IMR-90 (cell line): ENCODE measurements around the gene SNRNP200. TPM values are rescaled to one million over a fixed set of nuclear protein-coding genes. Genes with fewer than 3 reads are reported as not detected.

Experiments used
- ATAC-seq: fragments of 200-7000 bp; cut with Tn5 transposase; 2 replicates; pipeline ENCODE4 v1.9.1; 2020; ENCODE audit warnings: low read depth, mild to moderate bottlenecking, moderate library complexity
- BruUV-seq: library from RNA; stranded (reverse); fragments of 400-500 nt; replicated peaks from 2 replicates; lab custom pipeline; 2021; lab: Mats Ljungman, UMichigan
- CTCF ChIA-PET: fragments of 300-600 bp; formaldehyde crosslinking; extraction: SDS; loops from one replicate; lab custom pipeline; 2021; ENCODE audit warnings: antibody characterized with exemption; lab: Yijun Ruan, JAX
- POLR2A ChIA-PET: fragments of 300-600 bp; sonication (Branson Sonifier 250); formaldehyde crosslinking; loops from one replicate; lab custom pipeline; 2022; ENCODE audit warnings: antibody characterized with exemption; ENCODE audit not compliant: unreplicated experiment; lab: Charles Lee
- DNase-seq: peaks from one replicate; pipeline ENCODE4 v3.0.0; 2013
- H2AFZ ChIP-seq: replicated peaks from 2 replicates; pipeline ENCODE3; 2013; ENCODE audit warnings: low read length, mild to moderate bottlenecking; ENCODE audit not compliant: poor library complexity
- H2AK5ac ChIP-seq: 2 replicates; pipeline ENCODE4 v1.6.1; 2013; ENCODE audit warnings: low read depth, low read length, inconsistent platforms
- H2AK9ac ChIP-seq: replicated peaks from 2 replicates; pipeline ENCODE3; 2013; ENCODE audit warnings: mild to moderate bottlenecking, low read depth, low read length, moderate library complexity; ENCODE audit not compliant: poor library complexity
- H2BK120ac ChIP-seq: 2 replicates; pipeline ENCODE4 v1.6.1; 2013; ENCODE audit warnings: low read depth, low read length, inconsistent platforms
- H2BK15ac ChIP-seq: 3 replicates; pipeline ENCODE4 v1.6.1; 2013; ENCODE audit warnings: low read depth, low read length, inconsistent platforms
- H2BK20ac ChIP-seq: 2 replicates; pipeline ENCODE4 v1.6.1; 2013; ENCODE audit warnings: low read depth, mild to moderate bottlenecking, inconsistent platforms, low read length, moderate library complexity
- H2BK5ac ChIP-seq: 2 replicates; pipeline ENCODE4 v1.6.1; 2013; ENCODE audit warnings: mild to moderate bottlenecking, low read depth, low read length, inconsistent platforms; ENCODE audit not compliant: poor library complexity, severe bottlenecking
- H3K14ac ChIP-seq: replicated peaks from 2 replicates; pipeline ENCODE4 v1.6.1; 2013; ENCODE audit warnings: low read depth, low read length, inconsistent platforms
- H3K18ac ChIP-seq: 2 replicates; pipeline ENCODE4 v1.6.1; 2013; ENCODE audit warnings: low read depth, low read length, control low read depth
- H3K23ac ChIP-seq: 2 replicates; pipeline ENCODE4 v1.6.1; 2013; ENCODE audit warnings: low read depth, low read length, inconsistent platforms
- H3K27ac ChIP-seq: 2 replicates; pipeline ENCODE4 v1.5.1; 2013; ENCODE audit warnings: mild to moderate bottlenecking, control low read depth, low read length; ENCODE audit not compliant: insufficient read depth
- H3K27me3 ChIP-seq: 2 replicates; pipeline ENCODE4 v1.6.1; 2013; ENCODE audit warnings: low read length; ENCODE audit not compliant: control insufficient read depth, insufficient read depth
- H3K36me3 ChIP-seq: 2 replicates; pipeline ENCODE4 v1.6.1; 2013; ENCODE audit warnings: low read length, mixed read lengths; ENCODE audit not compliant: control insufficient read depth, insufficient read depth
- H3K4ac ChIP-seq: 2 replicates; pipeline ENCODE4 v1.6.1; 2013; ENCODE audit warnings: low read depth, low read length, inconsistent platforms
- H3K4me1 ChIP-seq: 2 replicates; pipeline ENCODE4 v1.6.1; 2013; ENCODE audit warnings: low read length, mixed read lengths; ENCODE audit not compliant: control insufficient read depth, insufficient read depth
- H3K4me2 ChIP-seq: 2 replicates; pipeline ENCODE4 v1.6.1; 2013; ENCODE audit warnings: low read depth, mild to moderate bottlenecking, control low read depth, low read length, moderate library complexity
- H3K4me3 ChIP-seq: 2 replicates; pipeline ENCODE4 v1.5.1; 2013; ENCODE audit warnings: low read depth, mild to moderate bottlenecking, control low read depth, low read length, moderate library complexity; ENCODE audit not compliant: insufficient read depth
- H3K56ac ChIP-seq: 2 replicates; pipeline ENCODE4 v1.6.1; 2013; ENCODE audit warnings: low read length, inconsistent platforms; ENCODE audit not compliant: insufficient read depth; ENCODE audit errors: extremely low read depth
- H3K79me1 ChIP-seq, 2 experiments: 2 replicates each; pipeline ENCODE4 v1.6.1; 2013; ENCODE audit warnings: low read length in 2 of 2, inconsistent platforms in 1 of 2, low read depth in 1 of 2
- H3K9ac ChIP-seq: 2 replicates; pipeline ENCODE4 v1.6.1; 2013; ENCODE audit warnings: low read depth, low read length, control low read depth
- H3K9me1 ChIP-seq: 2 replicates; pipeline ENCODE4 v1.6.1; 2013; ENCODE audit warnings: low read length, inconsistent platforms; ENCODE audit not compliant: insufficient read depth
- H3K9me3 ChIP-seq: 2 replicates; pipeline ENCODE4 v1.6.1; 2013; ENCODE audit warnings: low read length; ENCODE audit not compliant: control insufficient read depth, insufficient read depth
- H4K20me1 ChIP-seq: 2 replicates; pipeline ENCODE4 v1.6.1; 2013; ENCODE audit warnings: low read length, inconsistent platforms; ENCODE audit not compliant: insufficient read depth
- H4K5ac ChIP-seq: 2 replicates; pipeline ENCODE4 v1.6.1; 2013; ENCODE audit warnings: mild to moderate bottlenecking, low read depth, low read length, control low read depth
- H4K8ac ChIP-seq, 2 experiments: 2 replicates each; pipeline ENCODE4 v1.6.1; 2013; ENCODE audit warnings: low read depth in 2 of 2, low read length in 2 of 2, control low read depth in 1 of 2, inconsistent platforms in 1 of 2
- H4K91ac ChIP-seq: 2 replicates; pipeline ENCODE4 v1.6.1; 2013; ENCODE audit warnings: low read depth, low read length, inconsistent platforms; ENCODE audit not compliant: insufficient read depth
- BHLHE40 ChIP-seq: fragments of 150-350 bp; IDR thresholded peaks from 2 replicates; pipeline ENCODE4 v1.6.1; 2016; ENCODE audit warnings: mild to moderate bottlenecking, low read depth, low read length
- CTCF ChIP-seq: conservative IDR thresholded peaks from 2 replicates; pipeline ENCODE4 v1.5.1; 2012; ENCODE audit warnings: mild to moderate bottlenecking, low read depth, low read length, improper control_type of control experiment
- ELK1 ChIP-seq: fragments of 150-350 bp; IDR thresholded peaks from 2 replicates; pipeline ENCODE4 v1.6.1; 2016; ENCODE audit warnings: low read depth, mild to moderate bottlenecking, low read length, moderate library complexity, borderline replicate concordance
- MAFK ChIP-seq: IDR thresholded peaks from 2 replicates; pipeline ENCODE4 v1.6.1; 2012; ENCODE audit warnings: low read depth, low read length, improper control_type of control experiment
- WGBS, 2 experiments: methylation state at CpG; one replicate each; pipeline versions ENCODE4 v1.1.5 to v1.1.7; 2013; ENCODE audit warnings: missing lambda C conversion rate in 2 of 2; ENCODE audit not compliant: insufficient read length in 1 of 2; ENCODE audit errors: extremely low coverage in 2 of 2; 5-methylcytosine and 5-hydroxymethylcytosine counted together
- dilution Hi-C: fragments of 300-500 bp; cut with HindIII; formaldehyde crosslinking; loops from one replicate; pipeline ENCODE4 v1.14.3; 2018; ENCODE audit warnings: low sequenced_read_pairs; ENCODE audit not compliant: unreplicated experiment
- in situ Hi-C: fragments of 300-500 bp; cut with MboI; formaldehyde crosslinking; loops from 3 replicates; pipeline ENCODE4 v1.14.3; 2019; ENCODE audit warnings: low sequenced_read_pairs, inconsistent platforms, mixed read lengths
- intact Hi-C: fragments of 100-400 bp; cut with micrococcal nuclease; formaldehyde crosslinking; loops from 2 replicates; pipeline ENCODE4 v1.10.0; 2022
- polyA plus RNA-seq, 3 experiments: library from polyadenylated mRNA; depleted of rRNA; stranded (reverse); fragments of >200 nt; gene quantifications; 2 replicates each; pipeline ENCODE4 v1.2.3, GENCODE V29; 2012; ENCODE audit warnings: low replicate concordance in 1 of 3
- total RNA-seq: library from RNA; depleted of rRNA; stranded (reverse); fragments of >200 nt; gene quantifications from 2 replicates; pipeline ENCODE4 v1.2.3, GENCODE V29; 2012
- TF ChIP-seq, protein P1 (sequence below): fragments of 150-350 bp; IDR thresholded peaks from 2 replicates; pipeline ENCODE4 v1.6.1; 2017; ENCODE audit warnings: mild to moderate bottlenecking, antibody characterized with exemption, low read length, low read depth

The SNRNP200 gene
- total and polyA plus RNA-seq, 2 of the 4 experiments (the other 2 are of a cell fraction) = 44.1 to 108 TPM

DNA sequence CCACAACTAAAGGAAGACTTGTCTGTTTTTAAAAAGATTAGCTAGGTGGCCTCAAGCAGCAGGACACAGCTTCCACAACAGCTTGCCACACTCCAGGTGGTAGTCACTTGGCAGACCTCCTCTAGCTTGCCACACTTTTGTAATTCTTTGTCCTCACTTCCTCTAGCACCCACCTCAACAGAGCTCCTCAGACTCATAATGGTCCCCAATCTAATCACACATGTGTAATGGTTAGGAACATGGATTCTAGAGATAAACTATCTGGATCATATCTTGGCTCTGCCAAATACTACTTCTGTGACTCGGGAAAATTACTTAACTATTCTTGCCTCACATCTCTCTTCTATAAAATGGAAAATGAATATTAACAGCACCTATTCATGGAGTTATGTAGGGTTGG lies 3.5 kb downstream of the SNRNP200 start:
- peaks cover 6% of the 10 kb centered on the region for H3K9me1 ChIP-seq
- dilution Hi-C loops (no loop called here), in situ Hi-C loops (loop anchor here (10.0 kb wide), 1 partner anchor 213 kb away; no protein-coding TSS in a partner anchor), intact Hi-C loops (no loop called here)
- ATAC-seq = no peak
- no peak overlapping the region for H3K9ac ChIP-seq
- H4K91ac ChIP-seq = no peak overlapping the region
- no peak overlapping the region for H2BK120ac ChIP-seq
- POLR2A ChIA-PET = no interaction called here
- CTCF ChIA-PET = no interaction called here
- no peak overlapping the region for H4K8ac ChIP-seq
- no peak for DNase-seq
- no peak overlapping the region for H2AK9ac ChIP-seq
- TF ChIP-seq MAFK = no peak
- no peak for TF ChIP-seq ELK1
- TF ChIP-seq BHLHE40 = no peak
- TF ChIP-seq CTCF = no peak
- TF ChIP-seq, protein P1, sequence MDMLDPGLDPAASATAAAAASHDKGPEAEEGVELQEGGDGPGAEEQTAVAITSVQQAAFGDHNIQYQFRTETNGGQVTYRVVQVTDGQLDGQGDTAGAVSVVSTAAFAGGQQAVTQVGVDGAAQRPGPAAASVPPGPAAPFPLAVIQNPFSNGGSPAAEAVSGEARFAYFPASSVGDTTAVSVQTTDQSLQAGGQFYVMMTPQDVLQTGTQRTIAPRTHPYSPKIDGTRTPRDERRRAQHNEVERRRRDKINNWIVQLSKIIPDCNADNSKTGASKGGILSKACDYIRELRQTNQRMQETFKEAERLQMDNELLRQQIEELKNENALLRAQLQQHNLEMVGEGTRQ = no peak
- no peak overlapping the region for H3K14ac ChIP-seq
- H3K56ac ChIP-seq = no peak overlapping the region
- no peak overlapping the region for H2AK5ac ChIP-seq
- WGBS, 2 experiments = no CpG with 5 or more reads among the region's 1 CpG
- no peak overlapping the region for H3K4me3 ChIP-seq
- H2BK20ac ChIP-seq = no peak overlapping the region
- H3K4ac ChIP-seq = no peak overlapping the region
- H2AFZ ChIP-seq = no peak overlapping the region
- H3K18ac ChIP-seq = no peak overlapping the region
- no peak overlapping the region for H3K27ac ChIP-seq
- no peak overlapping the region for H4K5ac ChIP-seq
- peaks cover 18% of the 10 kb centered on the region; the same call in 1 of the 2 replicates for H4K20me1 ChIP-seq
- no peak overlapping the region for H3K23ac ChIP-seq
- no TSS peak for BruUV-seq
- H2BK15ac ChIP-seq = no peak overlapping the region
- H3K4me2 ChIP-seq = no peak overlapping the region
- no peaks in the 10 kb centered on the region for H3K27me3 ChIP-seq
- peaks cover 8% of the 10 kb centered on the region for H3K4me1 ChIP-seq
- peaks cover 45% of the 10 kb centered on the region for H3K36me3 ChIP-seq
- H3K79me1 ChIP-seq = peaks cover 43 to 50% of the 10 kb centered on the region in 2 experiments
- H2BK5ac ChIP-seq = no peak overlapping the region
- no peaks in the 10 kb centered on the region for H3K9me3 ChIP-seq
